Right lobe of liver (tissue), 6 donors: Measurements from ENCODE around the gene KRTAP10-9. TPM values are rescaled to one million over a fixed set of nuclear protein-coding genes. Genes with fewer than 3 reads are reported as not detected.

ENCODE experiments used
- ATAC-seq, 4 donors: fragments of 200-7000 bp; cut with Tn5 transposase; one replicate each; pipeline ENCODE4 v1.9.1; 2020; ENCODE audit warnings: mild to moderate bottlenecking in 4 of 4, moderate library complexity in 4 of 4
- DNase-seq, 3 donors: peaks; one replicate each; pipeline ENCODE4 v3.0.0-alpha.2; 2020
- H3K27ac ChIP-seq, 3 donors: fragments of 200-600 bp; one replicate each; pipeline ENCODE4 v1.8.0; 2022
- H3K27me3 ChIP-seq, 2 donors: fragments of 200-600 bp; one replicate each; pipeline ENCODE4 v1.8.0; 2022
- H3K36me3 ChIP-seq, 4 donors: fragments of 200-600 bp; sonication (generic) in 1 of 4; one replicate each; pipeline versions ENCODE4 v1.5.1 to v1.8.0; 2017 to 2022; ENCODE audit warnings: control low read depth in 1 of 4
- H3K4me1 ChIP-seq, 4 donors: fragments of 200-600 bp; sonication (generic) in 1 of 4; one replicate each; pipeline versions ENCODE4 v1.5.1 to v1.8.0; 2017 to 2022; ENCODE audit warnings: control low read depth in 1 of 4
- H3K4me3 ChIP-seq, 3 donors: fragments of 200-600 bp; one replicate each; pipeline ENCODE4 v1.8.0; 2022
- H3K9me3 ChIP-seq, 4 donors: fragments of 200-600 bp; sonication (generic) in 1 of 4; one replicate each; pipeline versions ENCODE4 v1.5.1 to v1.8.0; 2017 to 2022; ENCODE audit warnings: control low read depth in 1 of 4
- CTCF ChIP-seq, 4 donors: fragments of 200-600 bp in 3 of 4; fragments of 450-650 bp in 1 of 4; IDR thresholded peaks; one replicate each; pipeline versions ENCODE4 v1.5.1 to v1.8.0; 2016 to 2022; ENCODE audit warnings: antibody characterized with exemption in 4 of 4, mild to moderate bottlenecking in 2 of 4
- POLR2A ChIP-seq: fragments of 450-650 bp; IDR thresholded peaks from one replicate; pipeline ENCODE4 v1.6.1; 2017; ENCODE audit warnings: antibody characterized with exemption, mild to moderate bottlenecking
- WGBS: methylation state at CpG from one replicate; pipeline ENCODE4 v1.1.6; 2018; ENCODE audit warnings: low coverage, low lambda C conversion rate; ENCODE audit not compliant: insufficient coverage; ENCODE audit errors: missing lambda C conversion rate; 5-methylcytosine and 5-hydroxymethylcytosine counted together
- intact Hi-C, 2 donors: fragments of 100-400 bp; cut with DNase I; formaldehyde crosslinking; loops; one replicate each; pipeline versions ENCODE4 v1.11.2 to v1.14.1; 2022
- total RNA-seq, 6 experiments: library from RNA; depleted of rRNA in 2 of 6; stranded (reverse); fragments of >200 nt in 2 of 6; fragmentation: NEBNext Ultra II Directional in 3 of 6; extraction: Animal tissue kit (Norgen Biotek cat#: 25700) in 3 of 6; gene quantifications; one replicate each; pipeline versions ENCODE4 v1.1.0 to v1.2.4, GENCODE V29; 2016 to 2023
- donor health status: DM: no; HTN: yes; CAD: no.
- donor health status: DM: no; HTN: no; CAD: no.
- donor health status: DM: no; HTN: no; CAD: no.
- donor health status: DM: no; HTN: yes; CAD: no.
- donor health status: DM: no; HTN: yes; CAD: no.

Gene KRTAP10-9
- total RNA-seq, 6 experiments from 2014 or later = not detected

- intact Hi-C loops = no loop called here
- Histone ChIP-seq H3K27ac (peak within 1 kb of the TSS in 1 of 3 donors; percentile 53), H3K9me3 (no peaks in the 10 kb centered on the region), H3K27me3 (no peaks in the 10 kb centered on the region), H3K4me1 (peaks cover 0 to 8% (median 0%) of the 10 kb centered on the region in 4 donors), H3K4me3 (no peak within 1 kb of the TSS), H3K36me3 (no peaks in the 10 kb centered on the region)
- no peak for TF ChIP-seq POLR2A
- ATAC-seq = peak in 3 of 4 donors; percentile 7 to 51 (median 36)
- DNase-seq = peak in 1 of 3 donors; percentile 51
- 50% methylated on average over 1 of the region's 33 CpGs for WGBS
These were observed 34.2 kb upstream of the KRTAP10-9 start, which contains the start of gene KRTAP10-6 for GRCh38 chr21:44592446-44593311. TSS of gene KRTAP10-6 (minus strand) at chr21:44592505. CDS start at chr21:44592484, 21 bp downstream.

GRCh38 chr21:44593598-44594405 is 33.1 kb upstream of the KRTAP10-9 start:
- intact Hi-C loops = no loop called here

GRCh38 chr21:44594406-44594916 is 32.4 kb upstream of the KRTAP10-9 start:
- DNase-seq (no peak), ATAC-seq (no peak)
- Histone ChIP-seq H3K27ac (no peak overlapping the region), H3K36me3 (no peaks in the 10 kb centered on the region), H3K27me3 (no peaks in the 10 kb centered on the region), H3K4me3 (no peak overlapping the region), H3K9me3 (no peaks in the 10 kb centered on the region), H3K4me1 (peaks cover 0 to 8% (median 0%) of the 10 kb centered on the region in 4 donors)
- intact Hi-C loops = no loop called here
- WGBS = 61% methylated on average over 8 of the region's 12 CpGs
- TF ChIP-seq POLR2A (no peak), CTCF (IDR thresholded peaks at IDR 0.05) (no peak)

More at GRCh38 chr21:44593598-44594405, 33.1 kb upstream of the KRTAP10-9 start:
- ATAC-seq (peak; percentile 88 to 92 (median 90)), DNase-seq (peak; percentile 70 to 96 (median 82))
- 19% methylated on average over 18 of the region's 20 CpGs for WGBS
- Histone ChIP-seq H3K4me3 (no peak overlapping the region), H3K27ac (peak overlapping the region in 1 of 3 donors; percentile 53), H3K36me3 (no peaks in the 10 kb centered on the region), H3K4me1 (peaks cover 0 to 8% (median 0%) of the 10 kb centered on the region in 4 donors), H3K27me3 (no peaks in the 10 kb centered on the region), H3K9me3 (no peaks in the 10 kb centered on the region)
- TF ChIP-seq POLR2A (no peak), CTCF (IDR thresholded peaks at IDR 0.05) (no peak)

- intact Hi-C loops = no loop called here
These were observed 31.4 kb upstream of the KRTAP10-9 start for GRCh38 chr21:44595524-44595923.

More at GRCh38 chr21:44595524-44595923, 31.4 kb upstream of the KRTAP10-9 start:
- H3K9me3 ChIP-seq = no peaks in the 10 kb centered on the region
- ATAC-seq = no peak
- H3K27ac ChIP-seq = no peak overlapping the region
- H3K4me3 ChIP-seq = no peak overlapping the region
- peaks cover 0 to 8% (median 0%) of the 10 kb centered on the region in 4 donors for H3K4me1 ChIP-seq
- TF ChIP-seq POLR2A (no peak), CTCF (IDR thresholded peaks at IDR 0.05) (no peak)
- H3K27me3 ChIP-seq = no peaks in the 10 kb centered on the region
- WGBS = 78% methylated on average over 5 of the region's 6 CpGs
- no peak for DNase-seq
- H3K36me3 ChIP-seq = no peaks in the 10 kb centered on the region
